Measurements from ENCODE around the gene EXOC4. TPM values are rescaled to one million over a fixed set of nuclear protein-coding genes. Genes with fewer than 3 reads are reported as not detected.

The EXOC4 gene
- total RNA-seq, 1 experiment from 2014 or later = 91.9 TPM

DNA sequence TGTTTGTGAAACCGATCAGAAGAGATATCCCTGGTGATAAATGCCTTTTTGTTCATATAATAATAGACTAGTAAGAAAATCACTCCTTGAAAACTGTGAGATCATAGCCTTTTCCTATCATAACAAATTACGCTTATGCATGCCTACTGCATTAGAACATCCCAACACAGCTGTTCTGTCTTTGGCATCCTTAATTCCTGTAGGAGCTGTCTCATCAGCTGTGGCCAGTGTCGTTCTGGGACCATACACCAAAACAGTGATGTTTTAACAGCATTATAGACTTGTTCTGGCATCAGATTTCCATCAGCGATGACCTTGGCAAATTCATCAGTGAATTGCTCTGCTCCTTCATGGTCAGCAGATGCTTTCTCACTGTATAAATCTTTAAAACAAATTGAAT is 450.7 kb downstream of the EXOC4 start:
- Mint-ChIP-seq H3K27ac (ENCODE audit: unreplicated experiment) (no peak overlapping the region), H3K36me3 (ENCODE audit: insufficient read depth, unreplicated experiment) (no peaks in the 10 kb centered on the region), H3K9me3 (ENCODE audit: low read depth, unreplicated experiment) (no peaks in the 10 kb centered on the region), H3K27me3 (ENCODE audit: unreplicated experiment) (no peaks in the 10 kb centered on the region), H3K4me1 (ENCODE audit: low read depth, unreplicated experiment) (no peaks in the 10 kb centered on the region), H3K4me3 (ENCODE audit: low read depth, unreplicated experiment) (no peak overlapping the region)
- intact Hi-C loops (cut with micrococcal nuclease; ENCODE audit: unreplicated experiment) = no loop called here
- TF ChIP-seq, protein P1, sequence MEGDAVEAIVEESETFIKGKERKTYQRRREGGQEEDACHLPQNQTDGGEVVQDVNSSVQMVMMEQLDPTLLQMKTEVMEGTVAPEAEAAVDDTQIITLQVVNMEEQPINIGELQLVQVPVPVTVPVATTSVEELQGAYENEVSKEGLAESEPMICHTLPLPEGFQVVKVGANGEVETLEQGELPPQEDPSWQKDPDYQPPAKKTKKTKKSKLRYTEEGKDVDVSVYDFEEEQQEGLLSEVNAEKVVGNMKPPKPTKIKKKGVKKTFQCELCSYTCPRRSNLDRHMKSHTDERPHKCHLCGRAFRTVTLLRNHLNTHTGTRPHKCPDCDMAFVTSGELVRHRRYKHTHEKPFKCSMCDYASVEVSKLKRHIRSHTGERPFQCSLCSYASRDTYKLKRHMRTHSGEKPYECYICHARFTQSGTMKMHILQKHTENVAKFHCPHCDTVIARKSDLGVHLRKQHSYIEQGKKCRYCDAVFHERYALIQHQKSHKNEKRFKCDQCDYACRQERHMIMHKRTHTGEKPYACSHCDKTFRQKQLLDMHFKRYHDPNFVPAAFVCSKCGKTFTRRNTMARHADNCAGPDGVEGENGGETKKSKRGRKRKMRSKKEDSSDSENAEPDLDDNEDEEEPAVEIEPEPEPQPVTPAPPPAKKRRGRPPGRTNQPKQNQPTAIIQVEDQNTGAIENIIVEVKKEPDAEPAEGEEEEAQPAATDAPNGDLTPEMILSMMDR (IDR thresholded peaks at IDR 0.05; ENCODE audit: unreplicated experiment) = no peak
- CTCF ChIA-PET = no interaction called here
- no TSS peak for BruUV-seq (replicated peaks)
- no peak for DNase-seq

DNA sequence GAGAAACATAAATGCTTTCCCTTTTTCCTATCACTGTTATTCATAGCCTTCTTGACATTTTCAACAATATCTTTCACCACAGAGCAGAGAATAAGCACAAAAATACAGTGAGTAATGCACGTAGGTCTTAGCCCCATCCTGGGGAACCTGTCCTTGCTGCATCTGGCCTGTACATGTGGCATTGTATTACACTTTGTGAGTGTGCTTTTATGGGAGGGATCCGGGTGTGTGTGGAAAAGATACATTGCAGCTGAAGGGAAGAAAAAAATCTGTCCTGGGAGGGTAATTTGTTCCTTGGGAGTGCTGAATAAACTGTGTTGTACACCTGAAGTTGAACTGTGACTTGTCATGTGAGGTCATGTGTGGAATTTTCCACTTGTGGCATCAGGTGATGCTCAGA is 451.6 kb downstream of the EXOC4 start:
- H3K4me1 Mint-ChIP-seq (ENCODE audit: low read depth, unreplicated experiment) = no peaks in the 10 kb centered on the region
- no peaks in the 10 kb centered on the region for H3K36me3 Mint-ChIP-seq (ENCODE audit: insufficient read depth, unreplicated experiment)
- DNase-seq = no peak
- H3K27ac Mint-ChIP-seq (ENCODE audit: unreplicated experiment) = no peak overlapping the region
- H3K4me3 Mint-ChIP-seq (ENCODE audit: low read depth, unreplicated experiment) = no peak overlapping the region
- BruUV-seq (replicated peaks) = no TSS peak
- no peaks in the 10 kb centered on the region for H3K27me3 Mint-ChIP-seq (ENCODE audit: unreplicated experiment)
- intact Hi-C loops (cut with micrococcal nuclease; ENCODE audit: unreplicated experiment) = no loop called here
- TF ChIP-seq, protein P1 (IDR thresholded peaks at IDR 0.05; ENCODE audit: unreplicated experiment) = no peak
- no peaks in the 10 kb centered on the region for H3K9me3 Mint-ChIP-seq (ENCODE audit: low read depth, unreplicated experiment)
- CTCF ChIA-PET = no interaction called here

DNA sequence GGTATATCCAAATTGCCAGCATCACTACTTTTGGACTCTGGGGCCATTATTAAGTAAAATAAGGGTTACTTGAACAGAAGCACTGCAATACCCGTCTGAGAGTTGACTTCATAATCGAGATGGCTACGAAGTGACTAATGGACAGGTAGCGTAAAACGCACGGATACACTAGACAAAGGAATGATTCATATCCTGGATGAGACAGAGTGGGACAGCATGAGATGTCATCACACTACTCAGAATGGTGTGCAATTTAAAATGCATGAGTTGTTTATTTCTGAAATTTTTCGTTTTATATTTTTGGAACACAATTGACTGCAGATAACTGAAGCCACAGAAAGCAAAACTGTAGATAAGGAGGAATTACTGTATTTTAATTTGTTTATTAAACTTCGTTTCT is 452.7 kb downstream of the EXOC4 start:
- no peaks in the 10 kb centered on the region for H3K36me3 Mint-ChIP-seq (ENCODE audit: insufficient read depth, unreplicated experiment)
- H3K27ac Mint-ChIP-seq (ENCODE audit: unreplicated experiment) = no peak overlapping the region
- no peaks in the 10 kb centered on the region for H3K27me3 Mint-ChIP-seq (ENCODE audit: unreplicated experiment)
- CTCF ChIA-PET = no interaction called here
- intact Hi-C loops (cut with micrococcal nuclease; ENCODE audit: unreplicated experiment) = no loop called here
- no peak overlapping the region for H3K4me3 Mint-ChIP-seq (ENCODE audit: low read depth, unreplicated experiment)
- DNase-seq = no peak
- no peaks in the 10 kb centered on the region for H3K9me3 Mint-ChIP-seq (ENCODE audit: low read depth, unreplicated experiment)
- BruUV-seq (replicated peaks) = no TSS peak
- TF ChIP-seq, protein P1 (IDR thresholded peaks at IDR 0.05; ENCODE audit: unreplicated experiment) = no peak
- H3K4me1 Mint-ChIP-seq (ENCODE audit: low read depth, unreplicated experiment) = no peaks in the 10 kb centered on the region

DNA sequence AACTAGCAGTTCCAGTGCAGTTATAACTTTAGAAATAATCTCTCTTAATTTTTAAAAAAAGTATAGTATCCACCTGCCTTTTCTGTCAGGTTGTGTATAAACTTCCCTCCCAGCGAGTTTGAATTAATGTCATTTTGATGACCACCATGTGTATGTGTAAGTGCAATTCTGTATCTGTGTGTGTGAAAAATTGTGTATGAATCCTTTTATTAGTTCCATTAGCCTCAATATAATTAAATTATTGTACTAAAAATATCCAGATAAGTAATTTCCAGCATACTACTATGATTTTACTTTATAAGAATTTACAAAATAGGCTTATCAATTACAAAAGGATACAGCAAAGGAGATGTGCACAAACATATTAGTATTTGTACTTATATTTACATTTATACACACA is 453.1 kb downstream of the EXOC4 start:
- Mint-ChIP-seq H3K36me3 (ENCODE audit: insufficient read depth, unreplicated experiment) (no peaks in the 10 kb centered on the region), H3K4me1 (ENCODE audit: low read depth, unreplicated experiment) (no peaks in the 10 kb centered on the region), H3K27ac (ENCODE audit: unreplicated experiment) (no peak overlapping the region), H3K4me3 (ENCODE audit: low read depth, unreplicated experiment) (no peak overlapping the region), H3K9me3 (ENCODE audit: low read depth, unreplicated experiment) (no peaks in the 10 kb centered on the region), H3K27me3 (ENCODE audit: unreplicated experiment) (no peaks in the 10 kb centered on the region)
- DNase-seq = no peak
- TF ChIP-seq, protein P1 (IDR thresholded peaks at IDR 0.05; ENCODE audit: unreplicated experiment) = no peak
- CTCF ChIA-PET = no interaction called here
- intact Hi-C loops (cut with micrococcal nuclease; ENCODE audit: unreplicated experiment) = no loop called here
- no TSS peak for BruUV-seq (replicated peaks)

Measured in Calu3 (cell line).